ENCODE measurements around the gene RPS6KA1. TPM values are rescaled to one million over a fixed set of nuclear protein-coding genes. Genes with fewer than 3 reads are reported as not detected.

The RPS6KA1 gene
- total RNA-seq, 1 experiment from 2014 or later = 65.5 TPM

DNA sequence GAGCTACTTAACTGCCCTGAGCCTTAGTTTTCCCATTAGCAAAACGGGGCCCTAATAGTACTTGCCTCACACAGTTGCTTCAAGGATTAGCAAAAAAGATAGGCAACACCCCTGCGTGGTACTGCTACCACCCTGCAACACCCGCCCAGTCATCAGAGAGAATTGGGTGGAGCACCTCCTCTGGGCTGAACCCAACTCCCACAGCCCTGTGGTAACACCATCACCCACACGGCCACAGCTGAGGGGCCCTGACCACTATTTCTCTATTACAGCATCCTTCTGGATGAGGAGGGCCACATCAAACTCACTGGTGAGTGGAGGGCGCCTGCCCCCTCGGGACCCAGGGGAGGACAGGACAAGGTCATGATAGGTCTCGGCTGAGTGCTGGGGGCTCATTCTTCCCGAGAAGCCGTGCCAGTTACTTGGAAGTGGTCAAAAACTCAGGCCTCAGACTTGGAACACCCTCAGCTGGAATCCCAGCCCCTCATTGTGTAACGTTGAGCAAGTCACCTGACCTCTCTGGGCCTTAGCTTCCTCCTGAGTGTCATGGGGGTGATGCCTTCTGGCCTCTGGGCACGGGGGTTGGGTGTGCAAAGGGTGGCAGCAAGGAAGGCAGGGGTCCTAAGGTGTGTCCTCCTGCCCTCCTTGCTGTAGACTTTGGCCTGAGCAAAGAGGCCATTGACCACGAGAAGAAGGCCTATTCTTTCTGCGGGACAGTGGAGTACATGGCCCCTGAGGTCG lies 24.6 kb downstream of the RPS6KA1 start (continued):
- TF ChIP-seq, protein P1, sequence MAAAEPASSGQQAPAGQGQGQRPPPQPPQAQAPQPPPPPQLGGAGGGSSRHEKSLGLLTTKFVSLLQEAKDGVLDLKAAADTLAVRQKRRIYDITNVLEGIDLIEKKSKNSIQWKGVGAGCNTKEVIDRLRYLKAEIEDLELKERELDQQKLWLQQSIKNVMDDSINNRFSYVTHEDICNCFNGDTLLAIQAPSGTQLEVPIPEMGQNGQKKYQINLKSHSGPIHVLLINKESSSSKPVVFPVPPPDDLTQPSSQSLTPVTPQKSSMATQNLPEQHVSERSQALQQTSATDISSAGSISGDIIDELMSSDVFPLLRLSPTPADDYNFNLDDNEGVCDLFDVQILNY (CRISPR knock-in tag; IDR thresholded peaks at IDR 0.05) = no peak
- TF ChIP-seq, protein P2, sequence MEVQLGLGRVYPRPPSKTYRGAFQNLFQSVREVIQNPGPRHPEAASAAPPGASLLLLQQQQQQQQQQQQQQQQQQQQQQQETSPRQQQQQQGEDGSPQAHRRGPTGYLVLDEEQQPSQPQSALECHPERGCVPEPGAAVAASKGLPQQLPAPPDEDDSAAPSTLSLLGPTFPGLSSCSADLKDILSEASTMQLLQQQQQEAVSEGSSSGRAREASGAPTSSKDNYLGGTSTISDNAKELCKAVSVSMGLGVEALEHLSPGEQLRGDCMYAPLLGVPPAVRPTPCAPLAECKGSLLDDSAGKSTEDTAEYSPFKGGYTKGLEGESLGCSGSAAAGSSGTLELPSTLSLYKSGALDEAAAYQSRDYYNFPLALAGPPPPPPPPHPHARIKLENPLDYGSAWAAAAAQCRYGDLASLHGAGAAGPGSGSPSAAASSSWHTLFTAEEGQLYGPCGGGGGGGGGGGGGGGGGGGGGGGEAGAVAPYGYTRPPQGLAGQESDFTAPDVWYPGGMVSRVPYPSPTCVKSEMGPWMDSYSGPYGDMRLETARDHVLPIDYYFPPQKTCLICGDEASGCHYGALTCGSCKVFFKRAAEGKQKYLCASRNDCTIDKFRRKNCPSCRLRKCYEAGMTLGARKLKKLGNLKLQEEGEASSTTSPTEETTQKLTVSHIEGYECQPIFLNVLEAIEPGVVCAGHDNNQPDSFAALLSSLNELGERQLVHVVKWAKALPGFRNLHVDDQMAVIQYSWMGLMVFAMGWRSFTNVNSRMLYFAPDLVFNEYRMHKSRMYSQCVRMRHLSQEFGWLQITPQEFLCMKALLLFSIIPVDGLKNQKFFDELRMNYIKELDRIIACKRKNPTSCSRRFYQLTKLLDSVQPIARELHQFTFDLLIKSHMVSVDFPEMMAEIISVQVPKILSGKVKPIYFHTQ (CRISPR knock-in tag; IDR thresholded peaks at IDR 0.05) = no peak
- TF ChIP-seq, protein P3, sequence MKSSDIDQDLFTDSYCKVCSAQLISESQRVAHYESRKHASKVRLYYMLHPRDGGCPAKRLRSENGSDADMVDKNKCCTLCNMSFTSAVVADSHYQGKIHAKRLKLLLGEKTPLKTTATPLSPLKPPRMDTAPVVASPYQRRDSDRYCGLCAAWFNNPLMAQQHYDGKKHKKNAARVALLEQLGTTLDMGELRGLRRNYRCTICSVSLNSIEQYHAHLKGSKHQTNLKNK (CRISPR knock-in tag; IDR thresholded peaks at IDR 0.05) = no peak
- TF ChIP-seq RELA (CRISPR knock-in tag; IDR thresholded peaks at IDR 0.05; ENCODE audit: borderline replicate concordance) (no peak), SMAD4 (CRISPR knock-in tag; IDR thresholded peaks at IDR 0.05) (no peak), ZNF423 (CRISPR knock-in tag; IDR thresholded peaks at IDR 0.05) (no peak), IRF2 (CRISPR knock-in tag; IDR thresholded peaks at IDR 0.05; ENCODE audit: borderline replicate concordance, low read depth) (no peak), ZNF138 (CRISPR knock-in tag; conservative IDR thresholded peaks at IDR 0.05) (no peak)
- TF ChIP-seq, protein P4, sequence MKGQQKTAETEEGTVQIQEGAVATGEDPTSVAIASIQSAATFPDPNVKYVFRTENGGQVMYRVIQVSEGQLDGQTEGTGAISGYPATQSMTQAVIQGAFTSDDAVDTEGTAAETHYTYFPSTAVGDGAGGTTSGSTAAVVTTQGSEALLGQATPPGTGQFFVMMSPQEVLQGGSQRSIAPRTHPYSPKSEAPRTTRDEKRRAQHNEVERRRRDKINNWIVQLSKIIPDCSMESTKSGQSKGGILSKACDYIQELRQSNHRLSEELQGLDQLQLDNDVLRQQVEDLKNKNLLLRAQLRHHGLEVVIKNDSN (CRISPR knock-in tag; IDR thresholded peaks at IDR 0.05) = no peak
- TF ChIP-seq, protein P5, sequence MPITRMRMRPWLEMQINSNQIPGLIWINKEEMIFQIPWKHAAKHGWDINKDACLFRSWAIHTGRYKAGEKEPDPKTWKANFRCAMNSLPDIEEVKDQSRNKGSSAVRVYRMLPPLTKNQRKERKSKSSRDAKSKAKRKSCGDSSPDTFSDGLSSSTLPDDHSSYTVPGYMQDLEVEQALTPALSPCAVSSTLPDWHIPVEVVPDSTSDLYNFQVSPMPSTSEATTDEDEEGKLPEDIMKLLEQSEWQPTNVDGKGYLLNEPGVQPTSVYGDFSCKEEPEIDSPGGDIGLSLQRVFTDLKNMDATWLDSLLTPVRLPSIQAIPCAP (CRISPR knock-in tag; IDR thresholded peaks at IDR 0.05) = no peak
- TF ChIP-seq, protein P6, sequence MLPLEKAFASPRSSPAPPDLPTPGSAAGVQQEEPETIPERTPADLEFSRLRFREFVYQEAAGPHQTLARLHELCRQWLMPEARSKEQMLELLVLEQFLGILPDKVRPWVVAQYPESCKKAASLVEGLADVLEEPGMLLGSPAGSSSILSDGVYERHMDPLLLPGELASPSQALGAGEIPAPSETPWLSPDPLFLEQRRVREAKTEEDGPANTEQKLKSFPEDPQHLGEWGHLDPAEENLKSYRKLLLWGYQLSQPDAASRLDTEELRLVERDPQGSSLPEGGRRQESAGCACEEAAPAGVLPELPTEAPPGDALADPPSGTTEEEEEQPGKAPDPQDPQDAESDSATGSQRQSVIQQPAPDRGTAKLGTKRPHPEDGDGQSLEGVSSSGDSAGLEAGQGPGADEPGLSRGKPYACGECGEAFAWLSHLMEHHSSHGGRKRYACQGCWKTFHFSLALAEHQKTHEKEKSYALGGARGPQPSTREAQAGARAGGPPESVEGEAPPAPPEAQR (CRISPR knock-in tag; IDR thresholded peaks at IDR 0.05) = no peak
- TF ChIP-seq, protein P7, sequence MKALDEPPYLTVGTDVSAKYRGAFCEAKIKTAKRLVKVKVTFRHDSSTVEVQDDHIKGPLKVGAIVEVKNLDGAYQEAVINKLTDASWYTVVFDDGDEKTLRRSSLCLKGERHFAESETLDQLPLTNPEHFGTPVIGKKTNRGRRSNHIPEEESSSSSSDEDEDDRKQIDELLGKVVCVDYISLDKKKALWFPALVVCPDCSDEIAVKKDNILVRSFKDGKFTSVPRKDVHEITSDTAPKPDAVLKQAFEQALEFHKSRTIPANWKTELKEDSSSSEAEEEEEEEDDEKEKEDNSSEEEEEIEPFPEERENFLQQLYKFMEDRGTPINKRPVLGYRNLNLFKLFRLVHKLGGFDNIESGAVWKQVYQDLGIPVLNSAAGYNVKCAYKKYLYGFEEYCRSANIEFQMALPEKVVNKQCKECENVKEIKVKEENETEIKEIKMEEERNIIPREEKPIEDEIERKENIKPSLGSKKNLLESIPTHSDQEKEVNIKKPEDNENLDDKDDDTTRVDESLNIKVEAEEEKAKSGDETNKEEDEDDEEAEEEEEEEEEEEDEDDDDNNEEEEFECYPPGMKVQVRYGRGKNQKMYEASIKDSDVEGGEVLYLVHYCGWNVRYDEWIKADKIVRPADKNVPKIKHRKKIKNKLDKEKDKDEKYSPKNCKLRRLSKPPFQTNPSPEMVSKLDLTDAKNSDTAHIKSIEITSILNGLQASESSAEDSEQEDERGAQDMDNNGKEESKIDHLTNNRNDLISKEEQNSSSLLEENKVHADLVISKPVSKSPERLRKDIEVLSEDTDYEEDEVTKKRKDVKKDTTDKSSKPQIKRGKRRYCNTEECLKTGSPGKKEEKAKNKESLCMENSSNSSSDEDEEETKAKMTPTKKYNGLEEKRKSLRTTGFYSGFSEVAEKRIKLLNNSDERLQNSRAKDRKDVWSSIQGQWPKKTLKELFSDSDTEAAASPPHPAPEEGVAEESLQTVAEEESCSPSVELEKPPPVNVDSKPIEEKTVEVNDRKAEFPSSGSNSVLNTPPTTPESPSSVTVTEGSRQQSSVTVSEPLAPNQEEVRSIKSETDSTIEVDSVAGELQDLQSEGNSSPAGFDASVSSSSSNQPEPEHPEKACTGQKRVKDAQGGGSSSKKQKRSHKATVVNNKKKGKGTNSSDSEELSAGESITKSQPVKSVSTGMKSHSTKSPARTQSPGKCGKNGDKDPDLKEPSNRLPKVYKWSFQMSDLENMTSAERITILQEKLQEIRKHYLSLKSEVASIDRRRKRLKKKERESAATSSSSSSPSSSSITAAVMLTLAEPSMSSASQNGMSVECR (CRISPR knock-in tag; IDR thresholded peaks at IDR 0.05; ENCODE audit: borderline replicate concordance) = no peak

DNA sequence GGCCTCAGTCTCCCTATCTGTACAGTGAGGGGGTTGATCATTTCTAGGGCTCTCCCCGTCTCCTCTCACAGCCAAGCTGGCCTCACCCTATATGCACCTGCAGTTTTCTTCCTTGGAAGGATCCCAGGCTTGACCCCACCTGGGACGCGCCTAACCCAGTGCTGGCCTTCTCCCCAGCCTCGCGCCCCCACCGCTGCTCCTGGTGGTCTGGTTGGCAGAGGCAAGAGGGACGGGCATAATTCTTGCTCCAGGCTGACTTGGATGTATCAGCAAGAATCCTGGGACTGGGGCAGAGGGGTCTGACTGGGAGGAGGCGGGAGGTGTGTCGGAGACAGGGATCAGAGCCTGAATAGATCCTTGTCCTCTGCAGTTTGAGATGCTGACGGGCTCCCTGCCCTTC lies 25.2 kb downstream of the RPS6KA1 start:
- POLR2A ChIA-PET = interaction anchor here (0.6 kb wide), 1 partner anchor 936 kb away, joined by 3 read pairs; no protein-coding TSS in a partner anchor
- no peak for ATAC-seq
- Mint-ChIP-seq H3K27ac (no peak overlapping the region), H3K9me3 (no peaks in the 10 kb centered on the region), H3K4me1 (no peaks in the 10 kb centered on the region), H3K4me3 (no peak overlapping the region), H3K36me3 (peaks cover 22% of the 10 kb centered on the region; the same call in 1 of the 2 replicates), H3K27me3 (ENCODE audit: low read depth) (no peaks in the 10 kb centered on the region)
- CTCF ChIA-PET = interaction anchor here (1.6 kb wide), 1 partner anchor 13 kb away, joined by 5 read pairs; no protein-coding TSS in a partner anchor
- DNase-seq (ENCODE audit: low spot score) = no peak
- no peak for TF ChIP-seq GTF2I (CRISPR knock-in tag; conservative IDR thresholded peaks at IDR 0.05)
- TF ChIP-seq, protein P8, sequence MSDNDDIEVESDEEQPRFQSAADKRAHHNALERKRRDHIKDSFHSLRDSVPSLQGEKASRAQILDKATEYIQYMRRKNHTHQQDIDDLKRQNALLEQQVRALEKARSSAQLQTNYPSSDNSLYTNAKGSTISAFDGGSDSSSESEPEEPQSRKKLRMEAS (CRISPR knock-in tag; IDR thresholded peaks at IDR 0.05) = no peak
- TF ChIP-seq ELF4 (CRISPR knock-in tag; IDR thresholded peaks at IDR 0.05; ENCODE audit: low read depth) = no peak
- TF ChIP-seq, protein P3 (CRISPR knock-in tag; IDR thresholded peaks at IDR 0.05) = no peak
- TF ChIP-seq, protein P6 (CRISPR knock-in tag; IDR thresholded peaks at IDR 0.05) = no peak
- no peak for TF ChIP-seq MXD4 (CRISPR knock-in tag; IDR thresholded peaks at IDR 0.05; ENCODE audit: borderline replicate concordance)
- TF ChIP-seq, protein P9, sequence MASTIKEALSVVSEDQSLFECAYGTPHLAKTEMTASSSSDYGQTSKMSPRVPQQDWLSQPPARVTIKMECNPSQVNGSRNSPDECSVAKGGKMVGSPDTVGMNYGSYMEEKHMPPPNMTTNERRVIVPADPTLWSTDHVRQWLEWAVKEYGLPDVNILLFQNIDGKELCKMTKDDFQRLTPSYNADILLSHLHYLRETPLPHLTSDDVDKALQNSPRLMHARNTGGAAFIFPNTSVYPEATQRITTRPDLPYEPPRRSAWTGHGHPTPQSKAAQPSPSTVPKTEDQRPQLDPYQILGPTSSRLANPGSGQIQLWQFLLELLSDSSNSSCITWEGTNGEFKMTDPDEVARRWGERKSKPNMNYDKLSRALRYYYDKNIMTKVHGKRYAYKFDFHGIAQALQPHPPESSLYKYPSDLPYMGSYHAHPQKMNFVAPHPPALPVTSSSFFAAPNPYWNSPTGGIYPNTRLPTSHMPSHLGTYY (CRISPR knock-in tag; IDR thresholded peaks at IDR 0.05) = no peak
- TF ChIP-seq RELA (CRISPR knock-in tag; IDR thresholded peaks at IDR 0.05; ENCODE audit: borderline replicate concordance) = no peak
- TF ChIP-seq NR1H2 (CRISPR knock-in tag; IDR thresholded peaks at IDR 0.05) = no peak

Data from WTC11 (cell line).